HEK293T (cell line): ENCODE data around the gene CYP4F12.

ENCODE experiments used
- CTCF ChIA-PET: fragments of 350-600 bp; formaldehyde crosslinking; extraction: SDS; loops from one replicate; lab custom pipeline; 2021; ENCODE audit warnings: antibody characterized with exemption, inconsistent platforms; lab: Yijun Ruan, JAX
- POLR2A ChIA-PET: fragments of 350-600 bp; formaldehyde crosslinking; extraction: SDS; loops from one replicate; lab custom pipeline; 2020; ENCODE audit warnings: antibody characterized with exemption, inconsistent platforms; lab: Yijun Ruan, JAX
- DNase-seq: peaks from one replicate; pipeline ENCODE4 v3.0.0; 2012; ENCODE audit warnings: mixed read lengths; ENCODE audit errors: extremely low spot score
- ARNT ChIP-seq: fragments of 450-650 bp; IDR thresholded peaks from 2 replicates; pipeline ENCODE4 v1.6.1; 2017; ENCODE audit warnings: mild to moderate bottlenecking
- BHLHE40 ChIP-seq: fragments of 450-650 bp; IDR thresholded peaks from 2 replicates; pipeline ENCODE4 v1.6.1; 2016; ENCODE audit warnings: mild to moderate bottlenecking, moderate library complexity, borderline replicate concordance
- CTBP1 ChIP-seq: fragments of 450-650 bp; IDR thresholded peaks from 2 replicates; pipeline ENCODE4 v1.6.1; 2016; ENCODE audit warnings: borderline replicate concordance
- ELF4 ChIP-seq: fragments of 450-650 bp; IDR thresholded peaks from 2 replicates; pipeline ENCODE4 v1.6.1; 2017; ENCODE audit warnings: antibody characterized with exemption
- FOXA1 ChIP-seq: fragments of 450-650 bp; IDR thresholded peaks from 2 replicates; pipeline ENCODE4 v1.6.1; 2016; ENCODE audit warnings: mild to moderate bottlenecking
- FOXK2 ChIP-seq: fragments of 450-650 bp; IDR thresholded peaks from 2 replicates; pipeline ENCODE4 v1.6.1; 2016; ENCODE audit warnings: mild to moderate bottlenecking
- FOXM1 ChIP-seq: fragments of 450-650 bp; IDR thresholded peaks from 2 replicates; pipeline ENCODE4 v1.6.1; 2017; ENCODE audit warnings: mild to moderate bottlenecking, borderline replicate concordance
- HDGF ChIP-seq: fragments of 450-650 bp; IDR thresholded peaks from 2 replicates; pipeline ENCODE4 v1.6.1; 2017; ENCODE audit warnings: antibody characterized with exemption, borderline replicate concordance
- L3MBTL2 ChIP-seq: fragments of 450-650 bp; conservative IDR thresholded peaks from 2 replicates; pipeline ENCODE4 v1.6.1; 2016; ENCODE audit warnings: mild to moderate bottlenecking
- LEF1 ChIP-seq: fragments of 450-650 bp; IDR thresholded peaks from 2 replicates; pipeline ENCODE4 v1.6.1; 2017; ENCODE audit warnings: mild to moderate bottlenecking, borderline replicate concordance
- NFRKB ChIP-seq: fragments of 450-650 bp; IDR thresholded peaks from 2 replicates; pipeline ENCODE4 v1.6.1; 2016; ENCODE audit warnings: mild to moderate bottlenecking, moderate library complexity
- SP1 ChIP-seq: fragments of 450-650 bp; IDR thresholded peaks from 2 replicates; pipeline ENCODE4 v1.6.1; 2017
- SUZ12 ChIP-seq: fragments of 450-650 bp; IDR thresholded peaks from 2 replicates; pipeline ENCODE4 v1.6.1; 2016; ENCODE audit warnings: mild to moderate bottlenecking
- TARDBP ChIP-seq: fragments of 450-650 bp; IDR thresholded peaks from 2 replicates; pipeline ENCODE4 v1.6.1; 2016
- ZNF384 ChIP-seq: fragments of 450-650 bp; IDR thresholded peaks from 2 replicates; pipeline ENCODE4 v1.6.1; 2016
- TF ChIP-seq, protein P1 (sequence below): fragments of 450-650 bp; IDR thresholded peaks from 2 replicates; pipeline ENCODE4 v1.6.1; 2016

The CYP4F12 gene

DNA sequence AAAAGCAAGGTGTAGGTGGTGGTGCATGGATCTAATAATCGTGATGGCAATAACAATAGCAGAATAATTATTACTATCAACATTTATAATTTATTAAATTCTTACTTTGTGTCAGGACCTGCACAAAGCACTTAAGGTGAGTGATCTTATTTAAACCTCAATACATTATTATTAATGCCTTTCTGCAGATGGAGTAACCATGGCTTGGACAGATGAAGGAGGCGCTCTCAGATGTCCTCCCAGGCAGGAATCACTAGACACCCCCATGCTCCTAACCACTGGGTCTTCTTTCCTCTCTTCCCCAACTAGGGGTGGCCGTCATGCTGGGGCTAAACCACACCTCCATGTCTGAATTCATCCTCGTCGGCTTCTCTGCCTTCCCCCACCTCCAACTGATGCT lies 54.8 kb downstream of the CYP4F12 start, which contains the start of gene OR10H2:
OR10H2 (plus strand) TSS at position 301 of the 400 bp plus-strand sequence; CDS start at position 321, 20 bp downstream.
- ChIA-PET POLR2A (no interaction called here), CTCF (no interaction called here)
- no peak for DNase-seq
- TF ChIP-seq ELF4 (no peak), LEF1 (no peak), ZNF384 (no peak), BHLHE40 (no peak), TARDBP (no peak), HDGF (no peak), SP1 (no peak), ARNT (no peak), FOXA1 (no peak), L3MBTL2 (no peak), SUZ12 (no peak), FOXM1 (no peak), FOXK2 (no peak)
- TF ChIP-seq, protein P1, sequence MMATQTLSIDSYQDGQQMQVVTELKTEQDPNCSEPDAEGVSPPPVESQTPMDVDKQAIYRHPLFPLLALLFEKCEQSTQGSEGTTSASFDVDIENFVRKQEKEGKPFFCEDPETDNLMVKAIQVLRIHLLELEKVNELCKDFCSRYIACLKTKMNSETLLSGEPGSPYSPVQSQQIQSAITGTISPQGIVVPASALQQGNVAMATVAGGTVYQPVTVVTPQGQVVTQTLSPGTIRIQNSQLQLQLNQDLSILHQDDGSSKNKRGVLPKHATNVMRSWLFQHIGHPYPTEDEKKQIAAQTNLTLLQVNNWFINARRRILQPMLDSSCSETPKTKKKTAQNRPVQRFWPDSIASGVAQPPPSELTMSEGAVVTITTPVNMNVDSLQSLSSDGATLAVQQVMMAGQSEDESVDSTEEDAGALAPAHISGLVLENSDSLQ: no peak

DNA sequence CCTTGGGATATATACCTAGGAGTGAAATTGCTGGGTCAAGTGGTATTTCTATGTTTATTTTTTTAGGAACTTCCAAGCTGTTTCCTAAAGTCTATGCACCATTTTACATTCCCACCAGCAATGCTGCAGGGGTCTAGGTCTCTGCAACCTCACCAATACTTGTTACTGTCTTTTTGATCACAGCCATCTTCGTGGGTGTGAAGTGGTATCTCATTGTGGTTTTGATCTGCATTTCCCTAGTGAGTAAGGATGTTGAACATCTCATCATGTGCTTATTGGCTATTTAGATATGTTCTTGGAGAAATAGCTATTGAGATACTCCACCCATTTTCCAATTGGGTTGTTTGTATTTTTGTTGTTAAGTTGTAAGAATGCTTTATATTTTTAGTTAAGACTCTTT lies 57.7 kb downstream of the CYP4F12 start:
- TF ChIP-seq FOXK2 (no peak), BHLHE40 (no peak), HDGF (no peak), TARDBP (no peak), NFRKB (no peak), ZNF384 (no peak), SP1 (no peak), ELF4 (no peak)
- TF ChIP-seq, protein P1: no peak
- ChIA-PET CTCF (no interaction called here), POLR2A (no interaction called here)
- no peak for DNase-seq

DNA sequence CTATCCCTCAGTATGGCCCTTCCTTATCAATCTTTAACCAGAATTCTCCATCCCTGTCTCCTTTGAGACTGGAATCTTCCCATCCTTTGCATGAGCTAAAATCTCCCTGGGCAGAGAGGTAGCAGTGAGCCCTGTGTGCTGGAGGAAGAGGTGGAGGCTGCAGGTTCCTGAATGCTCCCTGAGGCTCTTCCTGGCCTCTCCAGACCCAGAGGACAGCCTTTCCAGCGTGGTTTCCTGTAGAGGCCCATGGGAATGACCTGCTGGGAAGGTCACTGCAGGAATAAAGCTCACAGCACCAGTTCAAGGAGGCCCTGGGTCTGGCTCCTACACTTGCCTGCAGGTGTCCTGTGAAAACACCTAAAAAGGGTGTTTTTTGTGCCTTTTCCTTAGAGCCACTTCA lies 59.5 kb downstream of the CYP4F12 start:
- POLR2A ChIA-PET: no interaction called here
- TF ChIP-seq FOXA1 (no peak), BHLHE40 (no peak), ZNF384 (no peak), ELF4 (no peak), SP1 (no peak), HDGF (no peak), NFRKB (no peak), FOXK2 (no peak), LEF1 (no peak), SUZ12 (no peak)
- no peak for DNase-seq
- CTCF ChIA-PET: no interaction called here

DNA sequence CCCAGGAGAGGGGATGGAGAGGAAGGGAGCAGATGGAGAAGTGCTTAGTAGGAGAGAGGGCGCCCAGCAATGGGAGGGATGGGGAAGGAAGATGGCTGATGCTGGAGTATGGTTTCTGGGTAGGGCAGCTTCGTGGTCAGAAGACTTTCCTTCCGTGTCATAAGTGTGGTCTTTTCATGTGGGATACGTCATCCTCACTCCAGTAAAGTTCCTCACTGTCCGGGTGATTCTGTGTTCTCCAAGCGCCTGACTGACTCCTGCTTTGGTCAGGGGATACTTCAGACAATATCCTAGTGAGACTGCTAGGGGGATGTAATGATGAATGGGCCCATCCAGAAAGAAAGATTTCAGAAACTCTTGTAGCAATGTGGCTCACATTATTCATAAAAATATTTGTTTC lies 61.0 kb downstream of the CYP4F12 start:
- no peak for DNase-seq
- ChIA-PET CTCF (no interaction called here), POLR2A (interaction anchor here (0.9 kb wide), 1 partner anchor 124 kb away, joined by 4 read pairs; no protein-coding TSS in a partner anchor)
- no peak for TF ChIP-seq FOXM1
- no peak for TF ChIP-seq NFRKB
- no peak for TF ChIP-seq FOXA1
- TF ChIP-seq, protein P1: no peak
- TF ChIP-seq SP1: no peak
- TF ChIP-seq ELF4: no peak

DNA sequence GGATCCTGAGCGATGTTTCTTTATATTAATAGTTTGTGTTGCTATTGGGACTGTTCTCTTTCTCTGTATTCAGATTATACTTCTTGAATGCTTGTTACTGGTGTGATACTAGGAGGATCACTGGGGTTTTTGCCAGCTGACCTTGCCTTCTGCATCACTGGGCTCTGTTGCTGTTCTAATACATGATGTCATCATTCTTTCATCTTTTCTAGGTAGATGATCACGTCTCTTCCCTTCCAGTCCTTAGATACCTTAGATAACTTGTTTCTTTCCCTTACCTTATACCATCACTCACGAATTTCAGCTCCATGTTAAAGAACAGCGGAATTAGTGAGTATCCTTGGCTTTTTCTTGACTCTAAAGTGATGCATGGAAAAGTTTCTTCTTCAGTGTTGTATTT lies 64.8 kb downstream of the CYP4F12 start, which contains the start of gene OR10H3:
OR10H3 (plus strand) TSS at position 264 of the 400 bp plus-strand sequence. CDS start 3,408 bp downstream, outside the sequence.
- DNase-seq: no peak
- no peak for TF ChIP-seq SP1
- TF ChIP-seq ARNT: no peak
- no peak for TF ChIP-seq L3MBTL2
- CTCF ChIA-PET: no interaction called here
- POLR2A ChIA-PET: no interaction called here

DNA sequence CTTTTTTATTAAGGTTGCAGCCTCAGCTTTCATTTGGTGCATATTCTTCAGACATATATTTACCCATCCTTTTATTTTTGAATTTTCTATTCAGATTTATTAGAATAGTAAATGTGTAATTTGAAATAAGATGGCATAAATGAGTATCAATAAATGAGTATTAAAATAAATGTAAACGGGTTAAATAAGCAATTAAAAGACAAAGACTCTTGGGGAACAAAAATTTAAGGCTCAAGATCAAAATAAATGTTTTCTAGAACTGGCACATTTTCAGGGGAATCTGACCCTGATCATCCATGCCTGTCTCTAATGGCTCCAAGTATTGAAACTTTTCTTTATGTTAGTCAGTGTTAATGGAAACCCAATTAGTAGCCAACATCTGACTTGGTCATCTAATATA lies 67.9 kb downstream of the CYP4F12 start:
- CTCF ChIA-PET: no interaction called here
- DNase-seq: no peak
- no peak for TF ChIP-seq ARNT
- TF ChIP-seq CTBP1: no peak
- no peak for TF ChIP-seq TARDBP
- TF ChIP-seq FOXK2: no peak
- no peak for TF ChIP-seq ELF4
- TF ChIP-seq L3MBTL2: no peak
- no peak for TF ChIP-seq SUZ12
- TF ChIP-seq SP1: no peak
- TF ChIP-seq BHLHE40: no peak
- no peak for TF ChIP-seq ZNF384
- no peak for TF ChIP-seq HDGF
- TF ChIP-seq, protein P1: no peak
- TF ChIP-seq FOXA1: no peak
- POLR2A ChIA-PET: no interaction called here
